ENCODE results near the gene MAGIX.

The MAGIX gene

GRCh38 chrX:49206543-49206942, 44.0 kb downstream of the MAGIX start:
- DNase-seq (ENCODE audit: low read depth) = no peak

DNA sequence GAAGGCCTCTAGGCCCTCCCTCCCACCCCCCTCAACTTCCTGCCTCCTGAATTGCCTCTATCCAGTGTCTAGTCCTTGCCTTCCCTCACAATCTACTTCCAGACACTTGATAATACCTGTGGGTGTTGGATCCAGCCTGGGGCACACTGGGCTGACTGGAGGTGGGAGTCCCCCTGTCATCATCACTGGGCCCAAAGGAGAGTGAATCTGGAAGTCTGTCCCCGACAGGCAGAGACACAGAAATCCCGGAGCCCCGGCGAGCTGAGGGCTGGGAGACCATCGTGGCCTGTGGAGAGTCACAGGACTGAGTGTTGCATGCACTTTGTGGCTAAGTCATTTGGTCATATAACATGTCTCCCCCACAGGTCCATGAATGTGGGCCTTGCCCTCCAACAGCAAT, 45.8 kb downstream of the MAGIX start:
- no peak for DNase-seq (ENCODE audit: low read depth)

- no peak for DNase-seq (ENCODE audit: low read depth)
These were observed 47.1 kb downstream of the MAGIX start for GRCh38 chrX:49209434-49210251.

DNA sequence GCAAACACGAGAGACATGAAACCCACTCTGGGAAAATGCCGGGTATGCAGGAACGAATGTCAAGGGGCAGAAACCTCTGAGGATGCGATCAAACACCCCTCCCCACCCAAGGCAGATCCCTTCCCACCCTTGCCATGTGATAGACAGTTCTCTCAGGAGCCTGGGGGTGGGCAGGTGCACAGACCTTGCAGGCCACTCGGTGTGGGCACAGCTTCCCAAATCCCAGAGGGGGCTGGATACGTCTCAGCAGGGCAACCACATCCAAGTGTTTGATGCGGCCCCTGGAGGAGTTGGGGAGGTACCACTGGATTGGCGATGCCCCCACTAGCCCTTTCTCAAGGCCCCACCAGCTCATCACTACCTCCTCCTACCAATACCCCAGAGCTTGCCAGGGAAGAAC, 47.8 kb downstream of the MAGIX start:
- DNase-seq (ENCODE audit: low read depth) = no peak

DNA sequence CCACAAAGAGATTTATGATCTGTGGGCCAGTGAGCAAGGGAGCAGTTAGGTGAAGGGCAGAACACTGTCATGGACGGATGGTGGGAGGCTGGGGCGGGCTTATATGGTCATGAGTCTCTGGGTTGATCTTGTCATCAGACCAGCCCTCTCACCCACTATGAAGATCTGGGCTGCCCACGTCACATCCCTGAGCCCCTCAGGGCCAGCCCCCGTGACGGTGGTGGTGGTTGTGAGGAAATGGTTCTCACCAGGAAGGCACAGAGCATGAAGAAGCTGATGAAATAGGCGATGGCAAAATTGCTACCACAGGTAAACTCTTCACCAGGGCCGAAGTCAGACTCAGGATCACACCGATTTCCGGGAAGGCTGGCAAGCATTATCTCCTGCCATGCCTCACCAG, 48.5 kb downstream of the MAGIX start:
- DNase-seq (ENCODE audit: low read depth) = no peak

GRCh38 chrX:49212209-49212608, 49.7 kb downstream of the MAGIX start:
- DNase-seq (ENCODE audit: low read depth) = no peak

DNA sequence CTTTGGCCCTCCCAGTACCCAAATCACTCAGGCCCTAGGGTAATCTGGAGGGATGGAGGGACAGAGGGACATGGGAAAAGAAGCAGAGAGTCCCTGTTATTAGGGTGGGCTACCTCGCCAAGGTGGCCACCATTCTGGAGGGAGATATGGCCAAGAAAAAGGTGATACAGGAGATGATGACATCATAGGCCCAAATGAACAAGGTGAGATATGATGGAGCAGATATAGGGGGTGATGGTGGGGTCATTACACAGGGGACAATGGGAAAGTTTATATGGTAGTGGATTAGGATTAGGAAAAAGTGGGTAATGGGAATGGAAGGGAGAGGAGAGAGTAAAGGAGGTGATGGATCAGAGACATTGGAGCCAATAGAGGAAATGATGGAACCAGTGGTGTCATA, 50.3 kb downstream of the MAGIX start:
- DNase-seq (ENCODE audit: low read depth) = no peak

DNA sequence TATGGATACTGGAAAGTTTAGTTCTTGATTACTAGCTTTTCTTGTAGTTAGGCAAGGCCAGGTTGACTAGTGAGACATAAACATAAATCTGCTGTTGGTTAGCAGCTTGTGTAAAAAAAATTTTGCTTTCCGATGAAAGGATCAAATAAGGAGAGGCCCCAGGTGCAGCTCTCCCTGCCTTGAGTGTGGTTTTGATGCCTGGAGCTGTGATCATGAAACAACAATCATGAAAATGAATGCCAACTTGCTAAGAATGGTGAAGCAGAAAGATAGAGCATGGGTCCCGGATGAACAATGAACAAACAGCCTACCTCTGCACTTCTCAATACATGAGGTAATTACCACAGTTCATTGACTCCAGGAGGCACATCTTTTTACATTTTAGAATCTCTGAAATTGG, 51.9 kb downstream of the MAGIX start:
- no peak for DNase-seq (ENCODE audit: low read depth)

DNA sequence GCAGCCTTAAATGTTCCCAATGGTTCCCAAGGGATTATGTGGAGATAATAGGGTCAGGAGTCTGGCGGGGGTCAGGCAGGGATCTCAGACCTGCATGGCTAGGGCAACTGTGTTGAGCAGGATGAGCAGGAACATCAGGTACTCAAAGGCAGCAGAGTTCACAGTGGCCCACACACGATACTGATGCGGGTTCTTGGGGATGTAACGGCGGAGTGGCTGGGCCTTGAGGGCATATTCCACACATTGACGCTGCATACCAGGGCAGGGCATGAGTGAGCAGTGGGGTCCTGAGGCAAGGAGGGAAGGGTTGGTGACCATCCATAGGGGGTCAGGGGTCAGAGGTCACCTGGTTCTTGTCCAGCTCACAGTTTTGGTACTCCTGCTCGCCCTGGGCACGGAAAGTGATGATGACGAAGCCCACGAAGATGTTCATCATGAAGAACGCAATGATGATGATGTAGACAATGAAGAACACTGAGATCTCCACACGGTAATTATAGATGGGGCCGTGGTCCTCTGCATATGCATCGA, 52.5 kb downstream of the MAGIX start:
- DNase-seq (ENCODE audit: low read depth) = no peak
